Peyer's patch (tissue), 4 donors: Measurements from ENCODE around the gene TMTC4.

ENCODE experiments used
- POLR2A ChIP-seq, 2 donors: fragments of 450-650 bp; IDR thresholded peaks; one replicate each; pipeline ENCODE4 v1.5.1; 2017; ENCODE audit warnings: antibody characterized with exemption in 2 of 2, mild to moderate bottlenecking in 2 of 2, moderate library complexity in 2 of 2
- TF ChIP-seq, protein P1 (sequence below), 6 experiments: fragments of 450-650 bp in 4 of 6; fragments of 200-600 bp in 2 of 6; sonication (generic) in 1 of 6; IDR thresholded peaks; one replicate each; pipeline ENCODE4 v1.5.1; 2017 to 2019; ENCODE audit warnings: antibody characterized with exemption in 6 of 6, mild to moderate bottlenecking in 3 of 6, moderate library complexity in 1 of 6

DNA sequence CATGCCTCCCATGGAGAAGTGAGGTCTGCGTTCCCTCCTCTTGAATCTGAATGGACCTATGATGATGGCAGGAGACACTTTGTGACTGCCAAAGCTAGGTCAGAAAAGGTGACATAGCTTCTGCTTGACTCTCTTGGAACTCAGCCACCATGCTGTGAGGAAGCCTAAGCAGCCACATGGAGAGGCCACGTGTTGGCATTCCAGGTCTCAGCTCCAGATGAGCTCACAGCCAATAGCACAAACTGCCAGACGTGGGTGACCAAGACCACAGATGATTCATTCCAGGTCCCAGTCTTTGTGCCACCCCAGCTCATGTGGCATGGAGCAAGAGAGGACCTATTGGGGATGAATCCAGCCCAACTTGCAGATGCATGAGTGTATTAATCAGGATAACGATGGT is 77.3 kb downstream of the TMTC4 start:
- TF ChIP-seq, protein P1, sequence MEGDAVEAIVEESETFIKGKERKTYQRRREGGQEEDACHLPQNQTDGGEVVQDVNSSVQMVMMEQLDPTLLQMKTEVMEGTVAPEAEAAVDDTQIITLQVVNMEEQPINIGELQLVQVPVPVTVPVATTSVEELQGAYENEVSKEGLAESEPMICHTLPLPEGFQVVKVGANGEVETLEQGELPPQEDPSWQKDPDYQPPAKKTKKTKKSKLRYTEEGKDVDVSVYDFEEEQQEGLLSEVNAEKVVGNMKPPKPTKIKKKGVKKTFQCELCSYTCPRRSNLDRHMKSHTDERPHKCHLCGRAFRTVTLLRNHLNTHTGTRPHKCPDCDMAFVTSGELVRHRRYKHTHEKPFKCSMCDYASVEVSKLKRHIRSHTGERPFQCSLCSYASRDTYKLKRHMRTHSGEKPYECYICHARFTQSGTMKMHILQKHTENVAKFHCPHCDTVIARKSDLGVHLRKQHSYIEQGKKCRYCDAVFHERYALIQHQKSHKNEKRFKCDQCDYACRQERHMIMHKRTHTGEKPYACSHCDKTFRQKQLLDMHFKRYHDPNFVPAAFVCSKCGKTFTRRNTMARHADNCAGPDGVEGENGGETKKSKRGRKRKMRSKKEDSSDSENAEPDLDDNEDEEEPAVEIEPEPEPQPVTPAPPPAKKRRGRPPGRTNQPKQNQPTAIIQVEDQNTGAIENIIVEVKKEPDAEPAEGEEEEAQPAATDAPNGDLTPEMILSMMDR (IDR thresholded peaks at IDR 0.05) = no peak
- no peak for TF ChIP-seq POLR2A (IDR thresholded peaks at IDR 0.05)
